ENCODE data around the gene REXO4. TPM values are rescaled to one million over a fixed set of nuclear protein-coding genes. Genes with fewer than 3 reads are reported as not detected.

REXO4 gene
- total and polyA plus RNA-seq, 2 of the 8 experiments (the other 6 are each of a cell fraction or from before 2014, with no cell fraction given) = 19.1 to 38.3 TPM

GRCh38 chr9:133463234-133463863 is 45.5 kb upstream of the REXO4 start:
- no peak overlapping the region for H3K4ac ChIP-seq (replicated peaks; ENCODE audit: insufficient read length, low read depth, low read length)
- no peak overlapping the region for H4K91ac ChIP-seq (replicated peaks; ENCODE audit: insufficient read length, low read length)
- H3K27me3 ChIP-seq (replicated peaks in 1 of 4; ENCODE audit: control insufficient read depth in 3 of 4, extremely low read depth in 1 of 4, insufficient read depth in 3 of 4, low read length in 3 of 4) = no peaks in the 10 kb centered on the region; a peak in 1 of 7 replicates
- no peak overlapping the region for H3K18ac ChIP-seq (ENCODE audit: extremely low read depth, low read length)
- H2BK5ac ChIP-seq (ENCODE audit: low read depth, low read length) = no peak overlapping the region
- WGBS, 2 experiments (ENCODE audit: extremely low coverage in 1 of 2, insufficient coverage in 1 of 2, insufficient read length in 1 of 2, insufficient replicate concordance in 2 of 2, low coverage in 1 of 2, low lambda C conversion rate in 2 of 2, missing lambda C conversion rate in 1 of 2) = 90% methylated on average over 22 of the region's 22 CpGs; no CpG with 5 or more reads in 1 of the 2 experiments
- no peak overlapping the region for H3K4me3 ChIP-seq (ENCODE audit: extremely low read depth in 1 of 4, insufficient read depth in 2 of 4, low read depth in 3 of 4, low read length in 4 of 4)
- no peak overlapping the region for H4K5ac ChIP-seq (ENCODE audit: insufficient read length, low read depth, low read length)
- no peak overlapping the region for H2BK120ac ChIP-seq (replicated peaks; ENCODE audit: low read depth, low read length)
- H3K9ac ChIP-seq (replicated peaks in 1 of 4; ENCODE audit: extremely low read depth in 1 of 4, low read depth in 3 of 4, low read length in 3 of 4) = no peak overlapping the region
- H3K27ac ChIP-seq (ENCODE audit: low read depth, low read length) = no peak overlapping the region
- H3K4me2 ChIP-seq (ENCODE audit: insufficient read depth in 1 of 2, low read depth in 2 of 2, low read length in 2 of 2) = no peak overlapping the region
- no peak overlapping the region for H3K23ac ChIP-seq (ENCODE audit: insufficient read length)
- peaks cover 2 to 15% (median 11%) of the 10 kb centered on the region in 4 experiments for H3K4me1 ChIP-seq (replicated peaks in 1 of 4; ENCODE audit: control insufficient read depth in 3 of 4, insufficient read depth in 4 of 4, low read length in 3 of 4)
- H3K36me3 ChIP-seq (ENCODE audit: control insufficient read depth in 2 of 4, insufficient read depth in 4 of 4, low read length in 3 of 4) = no peaks in the 10 kb centered on the region
- H2BK12ac ChIP-seq (ENCODE audit: low read depth, low read length) = no peak overlapping the region; the same call in 1 of the 2 replicates
- FAIRE-seq (no peak), DNase-seq (ENCODE audit: low read depth in 1 of 2, low spot score in 2 of 2) (peak in 1 of 2 experiments; percentile 64)
- H3K56ac ChIP-seq (replicated peaks; ENCODE audit: insufficient read length, low read depth, low read length) = no peak overlapping the region
- no peak overlapping the region for H4K8ac ChIP-seq (ENCODE audit: extremely low read depth, insufficient read depth, low read length)
- no peak overlapping the region for H2AK5ac ChIP-seq (ENCODE audit: low read depth, low read length)
- H3K23me2 ChIP-seq (ENCODE audit: low read depth, low read length) = peaks cover 7% of the 10 kb centered on the region; the same call in 1 of the 2 replicates
- peaks cover 9% of the 10 kb centered on the region for H3K79me1 ChIP-seq (ENCODE audit: low read depth, low read length)
- H2BK20ac ChIP-seq (ENCODE audit: low read length) = no peak overlapping the region
- no peak overlapping the region for H2BK15ac ChIP-seq (ENCODE audit: low read length)
- H3K9me3 ChIP-seq (ENCODE audit: insufficient read depth in 2 of 2, low read depth in 1 of 2, low read length in 1 of 2) = no peaks in the 10 kb centered on the region
- no peak overlapping the region for H2AFZ ChIP-seq (ENCODE audit: low read length)
- ChIA-PET POLR2A (ENCODE audit: partially characterized antibody) (interaction anchor here (0.7 to 1.8 kb wide), 10 partner anchors 9 to 114 kb away, joined by 3 to 6 read pairs (median 4); partner anchors contain the start of gene SLC2A6), CTCF (ENCODE audit: partially characterized antibody) (interaction anchor here (0.6 to 3.2 kb wide), 27 partner anchors 8 to 264 kb away, joined by 3 to 25 read pairs (median 4); partner anchors contain the start of genes ADAMTS13, REXO4 and SLC2A6)
- H3K14ac ChIP-seq (ENCODE audit: insufficient read length) = no peak overlapping the region
- H3K79me2 ChIP-seq (ENCODE audit: control insufficient read depth in 1 of 2, insufficient read depth in 2 of 2, low read length in 2 of 2) = peaks cover 0 to 13% of the 10 kb centered on the region in 2 experiments; a peak in 2 of 4 replicates
- peaks cover 0 to 8% of the 10 kb centered on the region in 2 experiments for H4K20me1 ChIP-seq (replicated peaks in 1 of 2; ENCODE audit: control insufficient read depth in 1 of 2, insufficient read depth in 2 of 2, low read length in 2 of 2)
- TF ChIP-seq JUND (IDR thresholded peaks at IDR 0.05; ENCODE audit: low read length) (no peak), MAX (IDR thresholded peaks at IDR 0.05) (peak; percentile 44; the same call in 1 of the 2 replicates), TBP (IDR thresholded peaks at IDR 0.05; ENCODE audit: low read depth, low read length) (0 out of 2 replicates have a peak, but pooled peaks have one; percentile 20), CHD1 (IDR thresholded peaks at IDR 0.05; ENCODE audit: low read depth, low read length) (no peak), USF2 (IDR thresholded peaks at IDR 0.05; ENCODE audit: low read length) (no peak), CTCF (IDR thresholded peaks at IDR 0.05; ENCODE audit: control extremely low read depth in 1 of 3, insufficient read depth in 1 of 3, low read depth in 1 of 3, low read length in 3 of 3) (peak in 2 of 3 experiments; percentile 93 to 97; a peak in 3 of 4 replicates), CREB1 (IDR thresholded peaks at IDR 0.05) (0 out of 2 replicates have a peak, but pooled peaks have one; percentile 38), CBX8 (IDR thresholded peaks at IDR 0.05; ENCODE audit: borderline replicate concordance, low read depth, low read length) (no peak)

All from H1 (cell line).